Keratinocyte (primary cell): ENCODE measurements around the gene EYS. TPM values are rescaled to one million over a fixed set of nuclear protein-coding genes. Genes with fewer than 3 reads are reported as not detected.

Experiments used
- DNase-seq: peaks from one replicate; pipeline ENCODE4 v3.0.0-alpha.2; 2011; ENCODE audit warnings: low read depth, missing footprints, low spot score
- FAIRE-seq: peaks from 2 replicates; lab custom pipeline; 2011; peaks lifted over from hg19 to GRCh38; lab: Jason Lieb, UNC
- H2AFZ ChIP-seq: 2 replicates; pipeline ENCODE4 v1.6.0; 2012; ENCODE audit warnings: low read length, control low read depth, inconsistent platforms; ENCODE audit not compliant: control insufficient read depth
- H3K27ac ChIP-seq: 2 replicates; pipeline ENCODE4 v1.5.1; 2011; ENCODE audit warnings: low read length; ENCODE audit not compliant: control insufficient read depth, insufficient read depth
- H3K27me3 ChIP-seq: 3 replicates; pipeline ENCODE4 v1.6.0; 2011; ENCODE audit warnings: low read length; ENCODE audit not compliant: control insufficient read depth, insufficient read depth; ENCODE audit errors: extremely low read depth
- H3K36me3 ChIP-seq, 2 experiments: 2 replicates in 1 of 2; 3 replicates in 1 of 2; pipeline ENCODE4 v1.5.1; 2011; ENCODE audit warnings: low read length in 2 of 2, mild to moderate bottlenecking in 1 of 2; ENCODE audit not compliant: control insufficient read depth in 2 of 2, insufficient read depth in 2 of 2; ENCODE audit errors: extremely low read depth in 1 of 2
- H3K4me1 ChIP-seq: 3 replicates; pipeline ENCODE4 v1.5.1; 2011; ENCODE audit warnings: low read length; ENCODE audit not compliant: control insufficient read depth, insufficient read depth; ENCODE audit errors: extremely low read depth
- H3K4me2 ChIP-seq: 3 replicates; pipeline ENCODE4 v1.6.0; 2011; ENCODE audit warnings: low read depth, low read length; ENCODE audit not compliant: control insufficient read depth, insufficient read depth; ENCODE audit errors: extremely low read depth
- H3K4me3 ChIP-seq, 3 experiments: fragments of 200-600 bp in 1 of 3; sonication (generic) in 1 of 3; 2 replicates in 2 of 3; 3 replicates in 1 of 3; pipeline ENCODE4 v1.5.1; 2011 to 2016; ENCODE audit warnings: low read length in 3 of 3, mild to moderate bottlenecking in 3 of 3, control low read depth in 2 of 3, inconsistent platforms in 1 of 3, low read depth in 1 of 3, mixed read lengths in 1 of 3, mixed run types in 1 of 3, moderate library complexity in 1 of 3; ENCODE audit not compliant: control insufficient read depth in 2 of 3, insufficient read depth in 2 of 3; ENCODE audit errors: extremely low read depth in 1 of 3
- H3K79me2 ChIP-seq: 2 replicates; pipeline ENCODE4 v1.6.0; 2012; ENCODE audit warnings: low read length; ENCODE audit not compliant: control insufficient read depth, insufficient read depth
- H3K9ac ChIP-seq: 3 replicates; pipeline ENCODE4 v1.6.0; 2011; ENCODE audit warnings: low read length; ENCODE audit not compliant: control insufficient read depth, insufficient read depth; ENCODE audit errors: extremely low read depth
- H3K9me1 ChIP-seq: 3 replicates; pipeline ENCODE4 v1.6.0; 2011; ENCODE audit warnings: low read length; ENCODE audit not compliant: control insufficient read depth, insufficient read depth; ENCODE audit errors: extremely low read depth
- H3K9me3 ChIP-seq: 2 replicates; pipeline ENCODE4 v1.5.1; 2012; ENCODE audit warnings: low read depth, low read length; ENCODE audit not compliant: control insufficient read depth
- H4K20me1 ChIP-seq: 3 replicates; pipeline ENCODE4 v1.6.0; 2011; ENCODE audit warnings: low read length; ENCODE audit not compliant: control insufficient read depth, insufficient read depth; ENCODE audit errors: extremely low read depth
- EZH2 ChIP-seq: IDR thresholded peaks from one replicate; pipeline ENCODE4 v1.6.1; 2012; ENCODE audit warnings: inconsistent platforms, mild to moderate bottlenecking, low read length, moderate library complexity
- dilution Hi-C: fragments of 300-500 bp; cut with MboI; formaldehyde crosslinking; loops from one replicate; pipeline ENCODE4 v1.7.0; 2020; ENCODE audit warnings: low sequenced_read_pairs; ENCODE audit not compliant: extremely low pct_ligation_motif_present
- polyA plus RNA-seq, 5 experiments: library from polyadenylated mRNA; depleted of rRNA in 3 of 5; stranded (reverse) in 3 of 5; stranded (forward) in 1 of 5; unstranded in 1 of 5; fragments of >200 nt; gene quantifications; 1 replicate in 1 of 5; 2 replicates in 3 of 5; 3 replicates in 1 of 5; pipeline versions ENCODE4 v1.2.1 to v1.2.3, GENCODE V29; 2011 to 2012; ENCODE audit warnings: missing spikeins in 2 of 5, low read depth in 1 of 5, low replicate concordance in 1 of 5
- TF ChIP-seq, protein P1 (sequence below), 3 experiments: IDR thresholded peaks in 1 of 3; conservative IDR thresholded peaks in 1 of 3; optimal IDR thresholded peaks in 1 of 3; 2 replicates in 2 of 3; 3 replicates in 1 of 3; pipeline versions ENCODE3 to v1.5.1; 2011; ENCODE audit warnings: low read length in 3 of 3, mild to moderate bottlenecking in 3 of 3, moderate library complexity in 2 of 3, control low read depth in 1 of 3, inconsistent platforms in 1 of 3; ENCODE audit not compliant: insufficient read depth in 2 of 3; ENCODE audit errors: extremely low read depth in 1 of 3

Gene EYS
- polyA plus RNA-seq, 1 donor (not counting 4 experiments of a cell fraction or from before 2014, with no cell fraction given): 0.34 TPM

- H3K27me3 ChIP-seq: no peaks in the 10 kb centered on the region
- H3K27ac ChIP-seq: no peak overlapping the region
- no peak for DNase-seq
- no peaks in the 10 kb centered on the region for H3K79me2 ChIP-seq
- no peak for TF ChIP-seq EZH2
- TF ChIP-seq, protein P1, sequence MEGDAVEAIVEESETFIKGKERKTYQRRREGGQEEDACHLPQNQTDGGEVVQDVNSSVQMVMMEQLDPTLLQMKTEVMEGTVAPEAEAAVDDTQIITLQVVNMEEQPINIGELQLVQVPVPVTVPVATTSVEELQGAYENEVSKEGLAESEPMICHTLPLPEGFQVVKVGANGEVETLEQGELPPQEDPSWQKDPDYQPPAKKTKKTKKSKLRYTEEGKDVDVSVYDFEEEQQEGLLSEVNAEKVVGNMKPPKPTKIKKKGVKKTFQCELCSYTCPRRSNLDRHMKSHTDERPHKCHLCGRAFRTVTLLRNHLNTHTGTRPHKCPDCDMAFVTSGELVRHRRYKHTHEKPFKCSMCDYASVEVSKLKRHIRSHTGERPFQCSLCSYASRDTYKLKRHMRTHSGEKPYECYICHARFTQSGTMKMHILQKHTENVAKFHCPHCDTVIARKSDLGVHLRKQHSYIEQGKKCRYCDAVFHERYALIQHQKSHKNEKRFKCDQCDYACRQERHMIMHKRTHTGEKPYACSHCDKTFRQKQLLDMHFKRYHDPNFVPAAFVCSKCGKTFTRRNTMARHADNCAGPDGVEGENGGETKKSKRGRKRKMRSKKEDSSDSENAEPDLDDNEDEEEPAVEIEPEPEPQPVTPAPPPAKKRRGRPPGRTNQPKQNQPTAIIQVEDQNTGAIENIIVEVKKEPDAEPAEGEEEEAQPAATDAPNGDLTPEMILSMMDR (optimal IDR thresholded peaks at IDR 0.05 in 1 of 3, IDR thresholded peaks at IDR 0.05 in 1 of 3, conservative IDR thresholded peaks at IDR 0.05 in 1 of 3; ENCODE audit: extremely low read depth in 1 of 3, insufficient read depth in 2 of 3, low read length in 3 of 3): no peak
- no peaks in the 10 kb centered on the region for H4K20me1 ChIP-seq
- dilution Hi-C loops: no loop called here
- H3K36me3 ChIP-seq: no peaks in the 10 kb centered on the region
- FAIRE-seq: no peak
- H2AFZ ChIP-seq: no peak overlapping the region
- peaks cover 4% of the 10 kb centered on the region for H3K4me1 ChIP-seq
- H3K4me3 ChIP-seq: no peak overlapping the region
- no peaks in the 10 kb centered on the region for H3K9me1 ChIP-seq
- no peak overlapping the region for H3K4me2 ChIP-seq
- no peak overlapping the region for H3K9ac ChIP-seq
- H3K9me3 ChIP-seq: no peaks in the 10 kb centered on the region
These were observed 1974.7 kb downstream of the EYS start for GRCh38 chr6:63732336-63732735.

- Histone ChIP-seq H2AFZ (no peak overlapping the region), H3K9ac (no peak overlapping the region), H3K36me3 (no peaks in the 10 kb centered on the region), H3K27ac (no peak overlapping the region), H3K4me2 (no peak overlapping the region), H3K79me2 (no peaks in the 10 kb centered on the region), H3K9me1 (no peaks in the 10 kb centered on the region), H3K27me3 (no peaks in the 10 kb centered on the region), H3K4me3 (no peak overlapping the region), H3K4me1 (peaks cover 4% of the 10 kb centered on the region), H4K20me1 (no peaks in the 10 kb centered on the region), H3K9me3 (no peaks in the 10 kb centered on the region)
- FAIRE-seq (no peak), DNase-seq (no peak)
- TF ChIP-seq, protein P1 (optimal IDR thresholded peaks at IDR 0.05 in 1 of 3, IDR thresholded peaks at IDR 0.05 in 1 of 3, conservative IDR thresholded peaks at IDR 0.05 in 1 of 3; ENCODE audit: extremely low read depth in 1 of 3, insufficient read depth in 2 of 3, low read length in 3 of 3): no peak
- no peak for TF ChIP-seq EZH2
- dilution Hi-C loops: no loop called here
These were observed 1975.1 kb downstream of the EYS start for GRCh38 chr6:63731930-63732329.
